ENCODE measurements around the gene FBXO28. TPM values are rescaled to one million over a fixed set of nuclear protein-coding genes. Genes with fewer than 3 reads are reported as not detected.

Gene FBXO28
- total and polyA plus RNA-seq, 5 donors from 2014 or later, result 13.0 to 32.5 (median 16.2) TPM

GRCh38 chr1:224170748-224171478 is 57.0 kb downstream of the FBXO28 start:
- H3K4me3 ChIP-seq (ENCODE audit: low read depth, low read length), result no peak overlapping the region
- DNase-seq, result peak; percentile 19 to 59 (median 58)
- peak overlapping the region in 1 of 3 donors; percentile 89 for H3K27ac Mint-ChIP-seq
- peaks cover 4% of the 10 kb centered on the region for H3K27me3 Mint-ChIP-seq
- peak overlapping the region; percentile 7 to 70 (median 30) for H3K4me3 Mint-ChIP-seq
- ATAC-seq (ENCODE audit: low read depth in 2 of 2), result peak; percentile 58 to 65
- no peaks in the 10 kb centered on the region for H3K27me3 ChIP-seq (ENCODE audit: control insufficient read depth, insufficient read depth, low read length)
- peaks cover 13 to 36% (median 25%) of the 10 kb centered on the region in 4 donors for H3K4me1 Mint-ChIP-seq
- no peak overlapping the region for H3K27ac ChIP-seq (ENCODE audit: insufficient read depth, low read length, poor library complexity, severe bottlenecking)
- H3K4me1 ChIP-seq (ENCODE audit: control insufficient read depth, insufficient read depth, low read length, poor library complexity, severe bottlenecking), result peaks cover 19% of the 10 kb centered on the region
- H3K9me3 ChIP-seq (ENCODE audit: control insufficient read depth in 2 of 2, low read length in 2 of 2), result no peaks in the 10 kb centered on the region
- H3K36me3 ChIP-seq (ENCODE audit: control insufficient read depth, insufficient read depth, low read length), result no peaks in the 10 kb centered on the region
- no peaks in the 10 kb centered on the region for H3K9me3 Mint-ChIP-seq
- no peaks in the 10 kb centered on the region for H3K36me3 Mint-ChIP-seq

- Mint-ChIP-seq H3K4me3 (no peak overlapping the region), H3K4me1 (peaks cover 13 to 36% (median 25%) of the 10 kb centered on the region in 4 donors), H3K36me3 (no peaks in the 10 kb centered on the region), H3K27me3 (peaks cover 4% of the 10 kb centered on the region), H3K27ac (peak overlapping the region in 1 of 3 donors; percentile 66), H3K9me3 (no peaks in the 10 kb centered on the region)
- H3K36me3 ChIP-seq (ENCODE audit: control insufficient read depth, insufficient read depth, low read length), result no peaks in the 10 kb centered on the region
- H3K4me3 ChIP-seq (ENCODE audit: low read depth, low read length), result no peak overlapping the region
- DNase-seq, result no peak
- H3K27ac ChIP-seq (ENCODE audit: insufficient read depth, low read length, poor library complexity, severe bottlenecking), result no peak overlapping the region
- peaks cover 19% of the 10 kb centered on the region for H3K4me1 ChIP-seq (ENCODE audit: control insufficient read depth, insufficient read depth, low read length, poor library complexity, severe bottlenecking)
- H3K27me3 ChIP-seq (ENCODE audit: control insufficient read depth, insufficient read depth, low read length), result no peaks in the 10 kb centered on the region
- no peak for ATAC-seq (ENCODE audit: low read depth in 2 of 2)
- H3K9me3 ChIP-seq (ENCODE audit: control insufficient read depth in 2 of 2, low read length in 2 of 2), result no peaks in the 10 kb centered on the region
Observed at GRCh38 chr1:224172229-224172628, 58.3 kb downstream of the FBXO28 start.

- Histone ChIP-seq H3K36me3 (ENCODE audit: control insufficient read depth, insufficient read depth, low read length) (no peaks in the 10 kb centered on the region), H3K4me3 (ENCODE audit: low read depth, low read length) (no peak overlapping the region), H3K4me1 (ENCODE audit: control insufficient read depth, insufficient read depth, low read length, poor library complexity, severe bottlenecking) (peaks cover 19% of the 10 kb centered on the region), H3K27me3 (ENCODE audit: control insufficient read depth, insufficient read depth, low read length) (no peaks in the 10 kb centered on the region), H3K27ac (ENCODE audit: insufficient read depth, low read length, poor library complexity, severe bottlenecking) (no peak overlapping the region), H3K9me3 (ENCODE audit: control insufficient read depth in 2 of 2, low read length in 2 of 2) (no peaks in the 10 kb centered on the region)
- peaks cover 13 to 35% (median 25%) of the 10 kb centered on the region in 4 donors for H3K4me1 Mint-ChIP-seq
- no peaks in the 10 kb centered on the region for H3K36me3 Mint-ChIP-seq
- no peak overlapping the region for H3K27ac Mint-ChIP-seq
- DNase-seq (no peak), ATAC-seq (ENCODE audit: low read depth in 2 of 2) (no peak)
- H3K9me3 Mint-ChIP-seq, result no peaks in the 10 kb centered on the region
- H3K4me3 Mint-ChIP-seq, result no peak overlapping the region
- peaks cover 4% of the 10 kb centered on the region for H3K27me3 Mint-ChIP-seq
Observed at GRCh38 chr1:224173523-224173922, 59.6 kb downstream of the FBXO28 start.

- Mint-ChIP-seq H3K9me3 (no peaks in the 10 kb centered on the region), H3K36me3 (no peaks in the 10 kb centered on the region), H3K4me3 (peak overlapping the region in 1 of 4 donors; percentile 71), H3K27ac (no peak overlapping the region), H3K27me3 (no peaks in the 10 kb centered on the region), H3K4me1 (peaks cover under 1 to 14% (median 7%) of the 10 kb centered on the region in 4 donors)
- no peaks in the 10 kb centered on the region for H3K9me3 ChIP-seq (ENCODE audit: control insufficient read depth in 2 of 2, low read length in 2 of 2)
- DNase-seq (no peak), ATAC-seq (ENCODE audit: low read depth in 2 of 2) (peak in 1 of 2 donors; percentile 52)
- H3K27ac ChIP-seq (ENCODE audit: insufficient read depth, low read length, poor library complexity, severe bottlenecking), result no peak overlapping the region
- no peaks in the 10 kb centered on the region for H3K27me3 ChIP-seq (ENCODE audit: control insufficient read depth, insufficient read depth, low read length)
- peaks cover under 1% of the 10 kb centered on the region for H3K4me1 ChIP-seq (ENCODE audit: control insufficient read depth, insufficient read depth, low read length, poor library complexity, severe bottlenecking)
- H3K36me3 ChIP-seq (ENCODE audit: control insufficient read depth, insufficient read depth, low read length), result no peaks in the 10 kb centered on the region
- no peak overlapping the region for H3K4me3 ChIP-seq (ENCODE audit: low read depth, low read length)
Observed at GRCh38 chr1:224175617-224176016, 61.7 kb downstream of the FBXO28 start.

DNA sequence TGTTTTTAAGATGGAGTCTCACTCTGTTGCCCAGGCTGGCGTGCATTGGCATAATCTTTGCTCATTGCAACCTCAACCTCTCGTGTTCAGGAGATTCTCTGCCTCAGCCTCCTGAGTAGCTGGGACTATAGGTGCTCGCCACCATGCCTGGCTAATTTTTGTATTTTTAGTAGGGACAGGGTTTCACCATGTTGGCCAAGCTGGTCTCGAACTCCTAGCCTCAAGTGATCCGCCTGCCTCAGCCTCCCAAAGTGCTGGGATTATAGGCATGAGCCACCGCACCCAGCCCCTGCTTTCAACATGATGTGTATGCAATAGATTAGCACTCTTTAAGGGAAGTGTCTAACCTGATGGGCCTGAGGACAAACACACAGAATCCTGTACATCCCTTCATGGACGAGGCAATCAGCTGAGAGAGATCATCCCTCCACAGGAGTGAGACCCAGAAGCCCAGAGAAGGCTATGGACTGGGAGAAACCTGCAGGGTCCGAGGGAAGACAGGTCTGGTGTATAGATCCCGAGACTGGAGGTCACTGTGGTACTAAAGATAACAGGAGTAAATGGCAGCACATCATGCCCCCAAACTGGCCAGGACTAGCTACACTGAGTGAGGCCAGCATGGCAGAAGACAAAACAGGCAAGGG is 63.6 kb downstream of the FBXO28 start:
- H3K4me3 Mint-ChIP-seq, result no peak overlapping the region
- no peaks in the 10 kb centered on the region for H3K27me3 ChIP-seq (ENCODE audit: control insufficient read depth, insufficient read depth, low read length)
- peaks cover 5 to 23% (median 10%) of the 10 kb centered on the region in 4 donors for H3K4me1 Mint-ChIP-seq
- H3K4me3 ChIP-seq (ENCODE audit: low read depth, low read length), result no peak overlapping the region
- no peaks in the 10 kb centered on the region for H3K9me3 Mint-ChIP-seq
- H3K27ac ChIP-seq (ENCODE audit: insufficient read depth, low read length, poor library complexity, severe bottlenecking), result no peak overlapping the region
- DNase-seq (no peak), ATAC-seq (ENCODE audit: low read depth in 2 of 2) (no peak)
- H3K27me3 Mint-ChIP-seq, result peaks cover 8% of the 10 kb centered on the region
- H3K4me1 ChIP-seq (ENCODE audit: control insufficient read depth, insufficient read depth, low read length, poor library complexity, severe bottlenecking), result peaks cover 11% of the 10 kb centered on the region
- no peaks in the 10 kb centered on the region for H3K36me3 ChIP-seq (ENCODE audit: control insufficient read depth, insufficient read depth, low read length)
- H3K27ac Mint-ChIP-seq, result no peak overlapping the region
- H3K9me3 ChIP-seq (ENCODE audit: control insufficient read depth in 2 of 2, low read length in 2 of 2), result no peaks in the 10 kb centered on the region
- no peaks in the 10 kb centered on the region for H3K36me3 Mint-ChIP-seq

DNA sequence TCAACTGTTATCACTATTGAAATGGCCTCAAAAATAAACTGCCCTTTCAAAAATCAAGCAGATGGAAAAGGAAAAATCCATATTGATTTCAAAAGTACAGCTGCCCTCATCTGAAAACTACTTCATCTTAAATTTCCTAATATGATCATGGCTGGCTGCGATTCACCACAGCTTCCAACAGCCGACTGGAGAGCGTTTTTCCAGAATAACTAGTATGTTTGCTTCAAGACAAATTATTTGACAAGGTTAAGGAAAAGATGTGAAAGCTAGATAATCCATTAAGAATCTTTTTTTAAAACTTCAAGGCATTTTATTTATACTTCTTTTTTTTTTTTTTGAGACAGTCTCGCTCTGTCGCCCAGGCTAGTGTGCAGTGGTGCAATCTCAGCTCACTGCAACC is 65.0 kb downstream of the FBXO28 start:
- H3K36me3 ChIP-seq (ENCODE audit: control insufficient read depth, insufficient read depth, low read length), result no peaks in the 10 kb centered on the region
- H3K27me3 ChIP-seq (ENCODE audit: control insufficient read depth, insufficient read depth, low read length), result no peaks in the 10 kb centered on the region
- H3K9me3 ChIP-seq (ENCODE audit: control insufficient read depth in 2 of 2, low read length in 2 of 2), result no peaks in the 10 kb centered on the region
- peaks cover 15% of the 10 kb centered on the region for H3K4me1 ChIP-seq (ENCODE audit: control insufficient read depth, insufficient read depth, low read length, poor library complexity, severe bottlenecking)
- Mint-ChIP-seq H3K9me3 (no peaks in the 10 kb centered on the region), H3K4me3 (peak overlapping the region in 1 of 4 donors; percentile 28), H3K27me3 (peaks cover 9% of the 10 kb centered on the region), H3K27ac (no peak overlapping the region), H3K36me3 (no peaks in the 10 kb centered on the region), H3K4me1 (peaks cover 6 to 25% (median 12%) of the 10 kb centered on the region in 4 donors)
- H3K27ac ChIP-seq (ENCODE audit: insufficient read depth, low read length, poor library complexity, severe bottlenecking), result no peak overlapping the region
- DNase-seq (no peak), ATAC-seq (ENCODE audit: low read depth in 2 of 2) (no peak)
- H3K4me3 ChIP-seq (ENCODE audit: low read depth, low read length), result no peak overlapping the region

GRCh38 chr1:224180783-224181452 is 67.0 kb downstream of the FBXO28 start:
- Histone ChIP-seq H3K4me3 (ENCODE audit: low read depth, low read length) (no peak overlapping the region), H3K4me1 (ENCODE audit: control insufficient read depth, insufficient read depth, low read length, poor library complexity, severe bottlenecking) (peaks cover 35% of the 10 kb centered on the region), H3K27me3 (ENCODE audit: control insufficient read depth, insufficient read depth, low read length) (no peaks in the 10 kb centered on the region), H3K36me3 (ENCODE audit: control insufficient read depth, insufficient read depth, low read length) (no peaks in the 10 kb centered on the region), H3K9me3 (ENCODE audit: control insufficient read depth in 2 of 2, low read length in 2 of 2) (no peaks in the 10 kb centered on the region), H3K27ac (ENCODE audit: insufficient read depth, low read length, poor library complexity, severe bottlenecking) (no peak overlapping the region)
- peaks cover 4% of the 10 kb centered on the region for H3K36me3 Mint-ChIP-seq
- peaks cover 9% of the 10 kb centered on the region for H3K27me3 Mint-ChIP-seq
- no peaks in the 10 kb centered on the region for H3K9me3 Mint-ChIP-seq
- peak overlapping the region in 3 of 4 donors; percentile 3 to 14 (median 10) for H3K4me3 Mint-ChIP-seq
- H3K27ac Mint-ChIP-seq, result peak overlapping the region in 2 of 3 donors; percentile 59 to 94
- peaks cover 6 to 41% (median 23%) of the 10 kb centered on the region in 4 donors for H3K4me1 Mint-ChIP-seq
- ATAC-seq (ENCODE audit: low read depth in 2 of 2), result no peak
- no peak for DNase-seq

All from CD4-positive, CD25-positive, alpha-beta regulatory T cell (primary cell).